HCT116 (cell line): Measurements from ENCODE around the gene DYNC2I2. TPM values are rescaled to one million over a fixed set of nuclear protein-coding genes. Genes with fewer than 3 reads are reported as not detected.

Source experiments
- ATAC-seq: fragments of 200-7000 bp; cut with Tn5 transposase; 2 replicates; pipeline ENCODE4 v1.9.1; 2020; ENCODE audit warnings: mild to moderate bottlenecking, moderate library complexity
- BruUV-seq: library from RNA; stranded (reverse); fragments of 400-500 nt; replicated peaks from 2 replicates; lab custom pipeline; 2021; lab: Mats Ljungman, UMichigan
- CTCF ChIA-PET: fragments of 300-600 bp; sonication (Branson Sonifier 250); formaldehyde crosslinking; loops from one replicate; lab custom pipeline; 2021; ENCODE audit warnings: antibody characterized with exemption; lab: Charles Lee
- POLR2A ChIA-PET: fragments of 300-600, 350-600 bp; sonication (Branson Sonifier 250); formaldehyde crosslinking; loops from one replicate; lab custom pipeline; 2021; ENCODE audit warnings: antibody characterized with exemption; lab: Charles Lee
- RAD21 ChIA-PET, 2 experiments: fragments of 300-600 bp; sonication (Branson Sonifier 250); formaldehyde crosslinking; loops; one replicate each; lab custom pipeline; 2023; ENCODE audit warnings: low total read pairs in 2 of 2; ENCODE audit not compliant: uncharacterized antibody in 2 of 2, unreplicated experiment in 2 of 2, low non-redundant PET in 1 of 2; lab: Charles Lee
- DNase-seq: peaks from one replicate; pipeline ENCODE4 v3.0.0-alpha.2; 2010; ENCODE audit warnings: low read depth, low spot score
- H2AFZ ChIP-seq: fragments of 200-600 bp; shearing (Covaris generic), sonication (generic); 2 replicates; pipeline ENCODE4 v1.6.1; 2017; ENCODE audit warnings: low read depth, mixed run types, mixed read lengths, antibody characterized with exemption, low read length; ENCODE audit not compliant: poor library complexity, severe bottlenecking
- H3K27ac ChIP-seq: 2 replicates; pipeline ENCODE4 v1.5.1; 2012; ENCODE audit warnings: low read depth, low read length
- H3K27me3 ChIP-seq: fragments of 200-600 bp; sonication (generic); 2 replicates; pipeline ENCODE4 v1.6.1; 2016; ENCODE audit warnings: mixed run types, low read length, mixed read lengths; ENCODE audit not compliant: insufficient read depth
- H3K36me3 ChIP-seq, 2 experiments: fragments of 200-500 bp in 1 of 2; fragments of 200-600 bp in 1 of 2; sonication (Bioruptor generic) in 1 of 2; sonication (generic) in 1 of 2; 2 replicates each; pipeline versions ENCODE4 v1.5.1 to v1.6.1; 2014 to 2016; ENCODE audit warnings: low read length in 2 of 2, inconsistent platforms in 1 of 2, mixed read lengths in 1 of 2, mixed run types in 1 of 2; ENCODE audit not compliant: insufficient read depth in 2 of 2, control insufficient read depth in 1 of 2
- H3K4me1 ChIP-seq, 2 experiments: fragments of 200-600 bp in 1 of 2; sonication (generic) in 1 of 2; 2 replicates each; pipeline versions ENCODE4 v1.5.1 to v1.6.1; 2012 to 2017; ENCODE audit warnings: low read length in 2 of 2, inconsistent platforms in 1 of 2, mild to moderate bottlenecking in 1 of 2, mixed read lengths in 1 of 2, mixed run types in 1 of 2, moderate library complexity in 1 of 2; ENCODE audit not compliant: insufficient read depth in 2 of 2, control insufficient read depth in 1 of 2
- H3K4me2 ChIP-seq: fragments of 200-600 bp; sonication (generic); 2 replicates; pipeline ENCODE4 v1.6.1; 2017; ENCODE audit warnings: mixed run types, low read length, mixed read lengths
- H3K4me3 ChIP-seq, 2 experiments: fragments of 200-600 bp in 1 of 2; sonication (generic) in 1 of 2; replicated peaks in 1 of 2; 2 replicates each; pipeline ENCODE4 v1.5.1; 2011 to 2016; ENCODE audit warnings: low read length in 2 of 2, control low read depth in 1 of 2, low read depth in 1 of 2, mild to moderate bottlenecking in 1 of 2, mixed read lengths in 1 of 2, mixed run types in 1 of 2
- H3K79me2 ChIP-seq: fragments of 200-600 bp; sonication (generic); 2 replicates; pipeline ENCODE4 v1.6.1; 2017; ENCODE audit warnings: mild to moderate bottlenecking, mixed run types, low read length, moderate library complexity, mixed read lengths; ENCODE audit not compliant: insufficient read depth
- H3K9ac ChIP-seq: fragments of 200-600 bp; sonication (generic); 2 replicates; pipeline ENCODE4 v1.6.1; 2016; ENCODE audit warnings: low read length, mixed read lengths
- H3K9me2 ChIP-seq: fragments of 200-600 bp; sonication (generic), shearing (Covaris generic); 2 replicates; pipeline ENCODE4 v1.6.1; 2017; ENCODE audit warnings: mixed run types, mild to moderate bottlenecking, moderate library complexity; ENCODE audit not compliant: insufficient read depth
- H3K9me3 ChIP-seq, 2 experiments: fragments of 200-500 bp in 1 of 2; fragments of 200-600 bp in 1 of 2; sonication (Bioruptor generic) in 1 of 2; sonication (generic) in 1 of 2; 2 replicates each; pipeline ENCODE4 v1.6.1; 2014 to 2017; ENCODE audit warnings: low read length in 2 of 2, mixed read lengths in 2 of 2, inconsistent platforms in 1 of 2, low read depth in 1 of 2, mild to moderate bottlenecking in 1 of 2, mixed run types in 1 of 2, moderate library complexity in 1 of 2; ENCODE audit not compliant: control insufficient read depth in 1 of 2, insufficient read depth in 1 of 2
- H4K20me1 ChIP-seq: fragments of 200-600 bp; sonication (generic), shearing (Covaris generic); 2 replicates; pipeline ENCODE4 v1.6.1; 2017; ENCODE audit warnings: mixed run types, mild to moderate bottlenecking, moderate library complexity; ENCODE audit not compliant: insufficient read depth
- CBX3 ChIP-seq: IDR thresholded peaks from 2 replicates; pipeline ENCODE4 v1.6.1; 2012; ENCODE audit warnings: low read depth
- CEBPB ChIP-seq: IDR thresholded peaks from 2 replicates; pipeline ENCODE4 v1.6.1; 2012; ENCODE audit warnings: low read depth
- EGR1 ChIP-seq: IDR thresholded peaks from 2 replicates; pipeline ENCODE4 v1.6.1; 2012; ENCODE audit warnings: low read depth
- ELF1 ChIP-seq: IDR thresholded peaks from 2 replicates; pipeline ENCODE4 v1.6.1; 2012; ENCODE audit warnings: low read depth, borderline replicate concordance
- EZH2 ChIP-seq: fragments of 200-600 bp; sonication (generic); IDR thresholded peaks from 2 replicates; pipeline ENCODE4 v1.6.1; 2017; ENCODE audit warnings: antibody characterized with exemption, mixed run types
- JUND ChIP-seq: IDR thresholded peaks from 2 replicates; pipeline ENCODE4 v1.6.1; 2012
- POLR2A ChIP-seq: IDR thresholded peaks from 2 replicates; pipeline ENCODE4 v1.7.0; 2011; ENCODE audit warnings: borderline replicate concordance; ENCODE audit not compliant: insufficient read depth, insufficient read length; ENCODE audit errors: extremely low read depth
- RAD21 ChIP-seq: IDR thresholded peaks from 2 replicates; pipeline ENCODE4 v1.6.1; 2012; ENCODE audit warnings: low read depth, mild to moderate bottlenecking
- SIN3A ChIP-seq: IDR thresholded peaks from 2 replicates; pipeline ENCODE4 v1.6.1; 2012; ENCODE audit warnings: low read depth
- SP1 ChIP-seq: IDR thresholded peaks from 2 replicates; pipeline ENCODE4 v1.6.1; 2012; ENCODE audit warnings: low read depth
- YY1 ChIP-seq: IDR thresholded peaks from 2 replicates; pipeline ENCODE4 v1.6.1; 2011; ENCODE audit warnings: low read length, low read depth, moderate library complexity, mild to moderate bottlenecking; ENCODE audit not compliant: insufficient replicate concordance; ENCODE audit errors: extremely low read depth
- ZFX ChIP-seq: fragments of 450-650 bp; IDR thresholded peaks from 2 replicates; pipeline ENCODE4 v1.6.1; 2017
- intact Hi-C: fragments of 100-400 bp; cut with micrococcal nuclease; formaldehyde crosslinking; loops from 2 replicates; pipeline ENCODE4 v1.10.0; 2022
- total RNA-seq: library from RNA; stranded (reverse); gene quantifications from one replicate; pipeline ENCODE4 v1.2.1, GENCODE V29; 2021; ENCODE audit not compliant: unreplicated experiment
- TF ChIP-seq, protein P1 (sequence below): IDR thresholded peaks from 2 replicates; pipeline ENCODE4 v1.6.1; 2012
- TF ChIP-seq, protein P2 (sequence below): IDR thresholded peaks from 2 replicates; pipeline ENCODE4 v1.6.1; 2011; ENCODE audit warnings: mild to moderate bottlenecking, low read length, moderate library complexity; ENCODE audit not compliant: insufficient replicate concordance; ENCODE audit errors: extremely low read depth

Gene DYNC2I2
- total RNA-seq, 1 experiment from 2014 or later = 155 TPM

DNA sequence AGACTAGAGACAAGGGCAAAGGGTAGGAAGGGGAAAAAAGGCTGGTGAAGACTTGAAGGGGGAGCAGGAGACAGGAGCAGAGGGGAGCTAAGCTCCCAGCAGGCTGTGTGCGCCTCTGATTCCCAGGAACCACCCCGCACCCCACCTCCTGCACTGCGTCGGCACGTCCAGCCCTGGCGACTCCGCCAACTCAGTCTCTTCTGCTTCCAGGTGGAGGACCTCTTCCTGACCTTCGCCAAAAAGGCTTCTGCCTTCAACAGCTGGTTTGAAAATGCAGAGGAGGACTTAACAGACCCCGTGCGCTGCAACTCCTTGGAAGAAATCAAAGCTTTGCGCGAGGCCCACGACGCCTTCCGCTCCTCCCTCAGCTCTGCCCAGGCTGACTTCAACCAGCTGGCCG lies 30.5 kb downstream of the DYNC2I2 start:
- peaks cover 0 to 10% of the 10 kb centered on the region in 2 experiments; a peak in 2 of 4 replicates for H3K4me1 ChIP-seq
- H3K36me3 ChIP-seq = peaks cover 17 to 26% of the 10 kb centered on the region in 2 experiments; a peak in 3 of 4 replicates
- TF ChIP-seq SP1 (no peak), ZFX (no peak), JUND (no peak), CBX3 (no peak), RAD21 (no peak), EGR1 (no peak), EZH2 (no peak), ELF1 (no peak), YY1 (no peak), SIN3A (no peak), POLR2A (no peak), CEBPB (no peak)
- TF ChIP-seq, protein P1, sequence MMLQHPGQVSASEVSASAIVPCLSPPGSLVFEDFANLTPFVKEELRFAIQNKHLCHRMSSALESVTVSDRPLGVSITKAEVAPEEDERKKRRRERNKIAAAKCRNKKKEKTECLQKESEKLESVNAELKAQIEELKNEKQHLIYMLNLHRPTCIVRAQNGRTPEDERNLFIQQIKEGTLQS = no peak
- TF ChIP-seq, protein P2, sequence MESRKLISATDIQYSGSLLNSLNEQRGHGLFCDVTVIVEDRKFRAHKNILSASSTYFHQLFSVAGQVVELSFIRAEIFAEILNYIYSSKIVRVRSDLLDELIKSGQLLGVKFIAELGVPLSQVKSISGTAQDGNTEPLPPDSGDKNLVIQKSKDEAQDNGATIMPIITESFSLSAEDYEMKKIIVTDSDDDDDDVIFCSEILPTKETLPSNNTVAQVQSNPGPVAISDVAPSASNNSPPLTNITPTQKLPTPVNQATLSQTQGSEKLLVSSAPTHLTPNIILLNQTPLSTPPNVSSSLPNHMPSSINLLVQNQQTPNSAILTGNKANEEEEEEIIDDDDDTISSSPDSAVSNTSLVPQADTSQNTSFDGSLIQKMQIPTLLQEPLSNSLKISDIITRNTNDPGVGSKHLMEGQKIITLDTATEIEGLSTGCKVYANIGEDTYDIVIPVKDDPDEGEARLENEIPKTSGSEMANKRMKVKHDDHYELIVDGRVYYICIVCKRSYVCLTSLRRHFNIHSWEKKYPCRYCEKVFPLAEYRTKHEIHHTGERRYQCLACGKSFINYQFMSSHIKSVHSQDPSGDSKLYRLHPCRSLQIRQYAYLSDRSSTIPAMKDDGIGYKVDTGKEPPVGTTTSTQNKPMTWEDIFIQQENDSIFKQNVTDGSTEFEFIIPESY = no peak
- no peak overlapping the region for H3K4me3 ChIP-seq
- RAD21 ChIA-PET = no interaction called here
- H4K20me1 ChIP-seq = no peaks in the 10 kb centered on the region
- DNase-seq = no peak
- CTCF ChIA-PET = interaction anchor here (0.9 to 1.6 kb wide), 2 partner anchors 9 to 187 kb away, joined by 3 to 6 read pairs; no protein-coding TSS in a partner anchor
- H3K9ac ChIP-seq = no peak overlapping the region
- intact Hi-C loops = no loop called here
- POLR2A ChIA-PET = interaction anchor here (1.3 kb wide), 1 partner anchor 10 kb away, joined by 3 read pairs; no protein-coding TSS in a partner anchor
- H3K27me3 ChIP-seq = no peaks in the 10 kb centered on the region
- BruUV-seq = no TSS peak
- no peak overlapping the region for H3K27ac ChIP-seq
- ATAC-seq = no peak
- no peak overlapping the region for H2AFZ ChIP-seq
- H3K79me2 ChIP-seq = no peaks in the 10 kb centered on the region
- no peaks in the 10 kb centered on the region for H3K9me3 ChIP-seq
- no peaks in the 10 kb centered on the region for H3K9me2 ChIP-seq
- H3K4me2 ChIP-seq = no peak overlapping the region
